NCI-H510A (cell line): ENCODE measurements around the gene MAP3K20.
A peak's percentile ranks its signal among the peaks of the same experiment; 100 is the strongest.
"Not testable (repeated sequence)": the region's sequence is repeated elsewhere in the genome, so short reads cannot be mapped to it uniquely, and the experiment has no call there.

ENCODE experiments used
- DNase-seq: peaks from one replicate; lab custom pipeline; 2025; lab: John Stamatoyannopoulos, UW

MAP3K20 gene

DNA sequence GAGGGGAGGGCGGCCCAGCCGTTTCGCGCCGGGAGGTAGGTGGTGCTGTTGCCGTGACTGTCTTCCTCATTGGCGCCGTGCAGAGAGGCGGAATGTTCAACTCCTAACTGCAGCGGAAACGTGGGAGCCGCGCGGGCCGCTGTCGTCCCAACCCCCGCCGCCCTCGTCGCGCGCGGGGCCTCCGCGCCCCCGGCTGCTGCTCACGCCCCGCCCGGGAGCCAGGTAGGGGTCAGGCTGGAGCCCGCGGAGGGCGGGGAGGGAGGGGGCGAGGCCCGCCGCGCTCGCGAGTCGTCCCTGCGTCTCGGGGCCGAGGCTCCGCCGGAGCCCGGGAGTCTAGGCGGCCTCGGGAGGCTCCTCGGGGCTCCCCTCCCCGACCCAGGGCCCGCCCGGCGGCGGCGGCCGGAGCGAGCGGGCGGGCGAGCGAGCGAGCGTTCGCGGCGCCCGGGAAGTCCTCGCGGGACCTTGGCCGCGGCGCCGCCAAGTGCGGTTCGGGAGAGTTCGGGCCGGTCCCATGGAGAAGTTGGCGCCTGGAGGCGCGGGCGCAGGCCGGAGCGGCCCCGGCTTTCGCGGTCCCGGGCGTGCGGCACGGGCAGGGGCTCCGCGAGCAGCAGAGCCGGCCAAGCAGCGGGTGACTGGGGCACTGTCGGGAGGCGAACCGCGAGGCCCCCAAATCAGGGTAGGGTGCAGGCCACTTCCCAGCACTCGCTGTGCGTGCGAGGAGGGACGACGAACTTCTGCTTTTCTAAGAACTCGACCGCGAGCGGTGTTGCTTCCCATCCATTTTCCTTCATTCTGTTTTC is at the start of gene MAP3K20:
TSS of gene MAP3K20 (plus strand) at position 66 of the 800 bp plus-strand sequence. CDS start 15,186 bp downstream, outside the sequence.
- peak; percentile 69 for DNase-seq

DNA sequence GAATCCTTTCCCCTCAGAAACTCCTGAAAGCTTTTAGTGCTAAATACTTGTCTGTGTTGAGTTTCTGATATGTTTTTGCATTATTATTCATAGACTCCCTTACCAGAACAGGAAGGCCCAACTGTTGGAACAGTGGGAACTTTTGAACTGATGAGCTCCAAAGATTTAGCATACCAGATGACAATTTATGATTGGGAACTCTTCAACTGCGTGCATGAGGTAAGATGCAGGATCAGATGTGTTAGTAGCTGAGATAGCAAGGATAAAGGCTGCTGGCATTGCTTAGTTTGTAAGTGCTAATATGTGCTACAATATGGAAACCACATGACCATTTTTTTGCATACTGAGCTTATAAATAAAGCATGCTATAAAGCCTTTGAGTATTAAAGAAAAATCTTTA is 49.2 kb upstream of the MAP3K20 start:
- DNase-seq, result no peak

DNA sequence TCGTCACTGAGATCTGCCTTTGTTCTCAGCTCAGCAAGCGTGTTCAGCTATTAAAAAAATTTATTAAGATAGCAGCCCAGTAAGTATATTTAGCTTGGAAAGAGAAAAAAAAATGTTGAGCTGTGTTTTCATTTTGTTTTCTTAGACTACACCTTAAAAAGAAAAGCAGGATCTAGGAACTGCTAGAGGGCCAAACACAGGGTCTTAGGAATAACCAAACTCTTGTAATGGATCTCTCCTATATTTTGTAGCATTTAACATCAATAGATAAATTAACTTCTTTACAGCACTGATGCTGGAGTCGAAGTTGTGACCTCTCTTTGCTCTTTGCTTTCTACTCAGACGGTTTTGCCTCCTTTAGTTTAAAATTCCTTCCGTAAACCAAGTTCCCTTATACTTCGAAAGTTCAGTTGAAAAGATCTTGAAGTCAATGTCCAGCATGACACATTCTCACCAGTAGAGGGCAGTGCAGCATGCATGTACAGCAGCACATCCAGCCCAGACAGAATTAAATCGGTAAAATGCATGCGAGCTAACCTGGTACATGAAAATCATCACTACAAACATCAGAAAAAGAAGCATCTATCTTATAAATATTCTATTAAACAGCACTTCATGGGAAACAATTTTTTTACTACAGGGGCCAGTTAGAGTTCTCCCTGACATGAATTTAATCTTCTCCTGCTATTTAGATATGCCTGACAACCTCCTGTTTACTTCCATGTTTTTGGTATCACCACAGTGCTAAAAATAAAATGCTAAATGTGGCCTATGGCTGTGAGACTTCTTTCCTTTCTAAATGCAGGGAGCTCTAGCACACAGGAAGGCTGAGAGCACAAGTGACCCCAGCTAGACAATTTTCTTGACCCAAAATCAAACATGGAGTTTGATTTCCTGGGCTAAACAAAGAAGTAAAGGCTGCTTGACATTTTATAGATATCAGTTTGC is 48.2 kb upstream of the MAP3K20 start:
- DNase-seq, result peak; percentile 71

DNA sequence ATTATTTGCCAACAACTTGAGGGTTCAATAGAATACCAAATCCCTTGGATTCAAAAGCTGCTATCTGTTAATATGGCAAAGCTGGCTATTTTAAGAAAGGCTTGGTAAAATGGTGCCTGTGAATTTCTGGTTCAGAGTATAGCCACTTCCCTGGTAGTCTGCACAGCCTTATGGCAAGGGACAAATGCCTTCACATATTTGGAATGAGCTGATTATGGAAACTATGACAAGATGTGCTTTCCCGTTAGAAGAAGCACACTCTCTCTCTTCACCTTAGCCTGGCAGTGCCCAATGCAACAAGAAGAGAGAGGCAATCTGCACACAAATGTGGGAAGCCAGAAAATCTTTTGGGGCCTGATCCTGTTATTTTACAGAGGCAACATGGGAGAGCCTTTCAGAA is 47.5 kb upstream of the MAP3K20 start:
- DNase-seq, result no peak

DNA sequence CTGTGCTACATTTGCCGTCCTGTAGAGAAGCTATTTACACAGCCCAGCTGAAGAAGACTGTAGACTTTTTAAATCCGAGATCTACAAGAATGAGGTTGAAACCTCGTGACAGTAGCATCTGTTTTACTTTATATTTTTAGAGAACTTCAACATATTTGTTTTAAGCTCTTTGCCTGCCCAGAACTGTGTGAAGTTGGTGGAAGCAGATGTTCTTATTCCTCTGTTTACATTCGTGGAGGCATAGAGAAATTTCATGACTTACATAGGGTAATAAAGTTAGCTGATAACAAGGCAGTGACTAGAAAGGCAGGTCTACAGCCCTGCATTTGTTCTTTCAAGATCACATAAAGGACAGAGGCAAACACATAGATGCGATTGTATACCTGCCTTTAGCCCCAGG is 47.0 kb upstream of the MAP3K20 start:
- no peak for DNase-seq

DNA sequence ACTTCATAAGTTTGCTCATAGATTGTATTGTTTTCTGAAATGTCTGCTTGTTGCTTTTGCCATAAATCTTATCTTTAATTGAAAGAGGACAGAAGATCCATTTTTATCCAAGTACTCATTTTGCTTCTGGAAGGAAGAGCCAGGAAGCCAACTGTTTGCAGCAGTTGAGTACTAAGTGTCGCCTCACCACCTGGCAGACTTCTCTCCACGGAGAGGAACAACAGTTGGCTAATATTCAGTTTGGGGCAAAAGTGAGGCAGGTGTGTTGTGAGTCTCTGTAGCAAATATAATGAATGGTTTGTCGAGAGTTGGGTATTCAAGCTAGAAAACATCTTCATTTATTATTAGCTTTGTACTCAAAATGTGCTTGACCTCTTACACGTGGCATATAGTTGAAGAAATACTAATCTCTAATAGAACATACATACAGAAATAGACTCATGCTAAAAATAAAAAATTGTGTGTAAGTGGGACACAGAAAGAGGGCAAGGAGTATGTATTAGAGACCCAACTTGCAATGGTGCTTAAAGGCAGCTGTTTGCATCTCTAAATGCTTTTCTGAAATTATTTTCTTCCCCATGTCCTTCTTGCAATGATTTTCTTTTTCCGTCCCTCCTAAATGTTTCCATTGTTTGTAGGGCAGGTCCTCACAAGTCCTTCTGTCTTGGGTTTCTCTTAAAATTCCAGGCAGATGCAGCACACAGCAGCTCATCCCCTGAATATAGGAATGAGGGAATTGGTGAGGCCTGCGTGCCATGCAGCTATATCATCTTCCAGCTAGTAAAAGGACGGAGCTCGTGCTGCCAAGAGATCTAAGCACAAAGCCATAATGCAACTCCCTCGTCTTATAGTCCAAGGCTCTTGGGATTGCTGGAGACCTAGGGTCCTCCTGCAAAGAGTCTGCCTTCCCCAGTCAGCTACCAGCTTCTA is 44.8 kb upstream of the MAP3K20 start:
- no peak for DNase-seq

DNA sequence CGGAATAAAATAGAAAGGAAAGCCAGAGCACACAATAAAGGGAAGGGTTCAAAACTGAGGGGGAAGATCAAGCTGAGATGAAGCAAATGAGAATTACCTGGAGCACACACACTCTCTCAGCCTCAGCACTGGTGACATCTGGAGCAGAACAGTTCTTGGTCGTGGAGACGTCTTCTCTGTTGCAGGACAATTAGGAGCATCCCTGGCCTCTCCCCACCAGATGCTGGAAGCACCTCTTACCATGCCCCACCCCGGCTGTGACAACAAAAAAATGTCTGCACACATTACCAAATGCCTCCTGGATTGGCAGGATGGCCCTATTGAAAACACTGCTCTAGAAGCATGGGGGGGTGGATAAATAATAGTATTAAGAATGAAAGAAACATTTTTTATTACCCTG is 43.6 kb upstream of the MAP3K20 start:
- DNase-seq, result no peak

DNA sequence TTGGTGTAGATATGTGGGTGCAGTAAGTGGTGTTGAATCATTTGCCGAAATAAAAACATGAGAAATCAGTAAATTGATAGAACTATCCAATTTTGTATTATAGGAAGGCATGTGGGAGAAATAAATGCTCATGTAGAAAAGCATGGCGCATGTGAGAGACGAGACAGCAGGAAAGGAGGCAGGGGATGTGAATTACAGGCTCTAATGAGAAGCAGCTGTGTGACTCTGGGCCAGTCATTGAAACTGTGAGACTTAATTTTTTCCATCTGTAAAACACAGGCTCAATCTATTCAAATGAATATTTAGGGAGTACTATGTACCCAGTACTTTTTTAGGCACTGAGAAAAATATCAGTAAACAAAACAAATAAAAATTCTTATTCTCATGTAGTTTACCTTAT is 42.6 kb upstream of the MAP3K20 start:
- DNase-seq, result no peak

DNA sequence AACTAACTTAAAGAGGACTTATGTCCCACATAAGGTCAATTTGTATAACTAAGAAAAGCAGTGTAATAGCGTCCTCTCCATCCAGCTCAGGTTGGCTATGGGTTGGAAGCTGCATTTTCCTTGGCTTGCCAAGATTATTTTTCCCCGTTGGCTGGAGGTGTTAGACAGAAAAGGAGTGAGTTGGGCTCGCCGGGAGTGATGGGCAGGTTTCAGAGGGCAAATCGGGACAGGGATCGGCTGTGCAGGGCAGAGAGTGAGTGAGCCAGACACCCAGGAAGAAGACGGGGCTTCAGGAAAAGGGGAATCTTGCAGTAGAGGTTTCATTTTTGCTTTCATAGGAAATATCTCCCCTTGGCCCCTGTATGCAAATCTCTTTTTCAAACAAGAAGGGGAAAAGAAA is 41.5 kb upstream of the MAP3K20 start:
- no peak for DNase-seq

DNA sequence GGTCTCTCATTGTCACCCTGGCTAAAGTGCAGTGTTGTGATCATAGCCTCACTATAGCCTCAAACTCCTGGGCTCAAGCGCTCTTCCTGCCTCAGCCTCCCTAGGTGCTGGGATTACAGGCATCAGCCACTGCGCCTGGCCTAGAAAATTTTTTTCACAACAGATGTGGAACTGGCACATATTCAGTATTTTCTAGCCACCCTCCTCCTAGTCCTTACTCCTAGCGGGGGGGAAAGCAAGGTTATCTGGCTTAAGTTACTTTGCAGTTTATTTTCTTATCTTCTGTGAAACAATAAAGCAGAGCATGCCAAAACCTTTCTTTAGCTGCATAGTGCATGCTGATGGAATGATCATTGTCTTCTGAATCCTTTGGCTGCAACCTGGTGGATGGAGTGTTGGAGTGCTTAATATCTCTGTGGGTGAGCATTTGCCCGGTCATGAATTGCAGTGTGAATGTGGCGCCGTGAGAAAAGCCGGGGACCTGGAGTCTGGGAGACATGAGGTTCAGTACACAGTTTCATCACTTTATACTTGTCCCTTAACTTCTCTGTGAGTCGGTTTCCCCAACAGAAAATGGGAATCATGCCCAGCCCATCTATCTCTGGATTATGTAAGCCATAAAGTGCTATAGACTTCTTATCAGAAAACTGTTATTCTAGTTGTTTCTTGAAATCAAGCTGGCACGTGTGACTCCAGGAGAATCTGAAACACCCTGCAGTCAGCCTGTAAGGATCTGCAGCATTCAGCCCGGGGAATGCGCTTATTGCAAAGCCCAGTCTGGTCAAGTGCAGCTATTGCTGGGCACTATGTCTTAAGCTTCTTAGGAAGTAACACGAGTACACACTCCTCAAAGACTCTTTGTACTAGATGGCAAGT is 38.2 kb upstream of the MAP3K20 start:
- no peak for DNase-seq

DNA sequence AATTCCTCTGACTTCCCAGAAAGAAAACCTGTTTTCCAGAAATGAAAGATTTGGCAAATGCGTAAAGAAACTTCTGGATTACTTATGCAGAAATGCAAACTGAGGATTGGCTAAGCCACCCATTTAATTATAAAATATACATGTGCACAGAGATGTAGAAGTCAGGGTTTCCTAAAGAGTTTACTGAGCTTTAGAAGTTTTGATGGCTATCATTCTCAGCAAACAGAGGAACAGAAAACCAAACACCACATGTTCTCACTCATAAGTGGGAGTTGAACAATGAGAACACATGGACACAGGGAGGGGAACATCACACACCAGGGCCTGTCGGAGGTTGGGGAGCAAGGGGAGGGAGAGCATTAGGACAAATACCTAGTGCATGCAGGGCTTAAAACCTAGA is 37.4 kb upstream of the MAP3K20 start:
- not testable (repeated sequence) for DNase-seq

DNA sequence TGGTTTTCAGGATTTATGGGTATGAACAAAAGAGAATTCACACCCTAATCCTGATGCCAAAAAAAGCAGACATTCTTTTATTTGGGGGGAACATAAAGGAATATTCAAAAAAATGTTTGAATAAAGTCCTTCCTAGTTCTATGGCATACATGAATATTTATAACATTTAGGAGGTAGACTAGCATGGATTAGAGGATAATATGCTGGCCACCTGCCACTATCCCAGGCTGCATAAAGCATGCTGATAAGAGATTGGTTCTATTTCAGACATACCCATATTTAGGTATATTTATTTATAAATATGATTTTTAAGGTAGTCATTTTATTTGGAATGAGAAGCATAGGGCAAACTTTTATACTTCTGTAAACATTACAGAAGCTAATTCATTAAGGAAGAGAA is 34.9 kb upstream of the MAP3K20 start:
- no peak for DNase-seq

DNA sequence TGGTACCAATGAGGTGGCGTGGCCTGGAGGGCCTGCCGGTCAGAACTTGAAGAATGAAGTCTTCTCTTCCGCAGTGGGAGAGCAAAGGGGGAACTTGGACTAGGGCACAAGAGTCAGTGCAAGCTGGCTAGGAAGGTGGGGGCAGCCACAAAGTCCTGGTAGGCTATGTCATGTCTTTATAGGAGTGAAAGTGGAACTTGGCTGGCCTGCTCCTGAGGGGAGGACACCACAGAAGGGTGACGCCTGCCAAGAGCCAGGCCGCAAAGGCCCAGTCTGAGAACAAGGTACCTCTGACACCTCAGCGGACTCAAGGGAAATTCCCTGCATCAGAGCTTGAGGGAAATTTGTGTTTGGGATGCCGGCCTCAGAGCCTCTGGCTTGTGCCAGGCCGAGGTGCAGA is 32.2 kb upstream of the MAP3K20 start:
- no peak for DNase-seq

DNA sequence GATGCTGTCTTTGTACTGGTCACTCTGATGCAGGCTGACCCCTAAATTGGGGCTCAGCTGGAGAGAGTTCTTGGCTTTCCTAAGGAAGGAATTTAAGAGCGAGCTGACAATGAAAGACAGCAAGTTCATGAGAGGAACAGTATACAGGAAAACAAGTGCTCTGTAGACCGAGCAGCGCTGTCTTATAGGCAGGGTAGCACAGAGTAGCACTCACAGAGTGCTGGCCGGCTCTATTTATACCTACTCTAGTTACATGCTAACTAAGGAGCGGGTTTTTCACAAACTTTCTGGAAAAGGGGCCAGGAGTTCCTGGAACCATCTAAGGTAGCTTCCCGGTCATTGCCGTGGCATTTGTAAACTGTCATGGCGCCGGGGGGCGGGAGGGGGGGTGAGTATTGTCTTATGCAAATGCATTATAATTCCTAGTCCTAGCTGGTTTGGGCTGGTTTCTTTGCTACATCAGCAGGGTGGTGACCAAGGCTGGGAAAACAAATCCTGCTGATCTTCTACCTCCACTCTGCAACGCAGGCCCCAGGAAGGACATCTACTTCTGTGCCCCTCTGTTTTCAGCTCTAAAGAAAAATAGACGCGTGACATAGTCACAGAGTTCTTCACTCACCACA is 31.6 kb upstream of the MAP3K20 start:
- DNase-seq, result no peak

DNA sequence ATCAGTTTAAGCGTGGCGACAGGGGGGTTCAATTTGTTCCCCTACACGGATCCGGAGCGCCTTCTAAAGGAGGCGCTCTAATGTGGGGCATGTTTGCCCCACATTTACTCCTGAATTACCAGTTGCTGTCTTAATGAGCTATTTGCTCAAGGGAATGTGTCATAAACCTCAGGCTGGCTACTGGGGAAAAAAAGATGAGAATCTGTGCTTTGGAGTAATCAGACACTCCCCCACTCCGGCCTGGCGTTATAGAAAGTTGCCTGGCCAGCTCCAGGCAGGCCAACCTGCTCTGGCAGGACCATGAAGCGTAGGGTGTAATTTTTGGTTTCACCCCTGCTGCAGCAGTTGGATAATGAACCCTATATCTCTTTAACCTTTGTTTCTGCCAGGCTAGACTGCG is 31.0 kb upstream of the MAP3K20 start:
- DNase-seq, result no peak

DNA sequence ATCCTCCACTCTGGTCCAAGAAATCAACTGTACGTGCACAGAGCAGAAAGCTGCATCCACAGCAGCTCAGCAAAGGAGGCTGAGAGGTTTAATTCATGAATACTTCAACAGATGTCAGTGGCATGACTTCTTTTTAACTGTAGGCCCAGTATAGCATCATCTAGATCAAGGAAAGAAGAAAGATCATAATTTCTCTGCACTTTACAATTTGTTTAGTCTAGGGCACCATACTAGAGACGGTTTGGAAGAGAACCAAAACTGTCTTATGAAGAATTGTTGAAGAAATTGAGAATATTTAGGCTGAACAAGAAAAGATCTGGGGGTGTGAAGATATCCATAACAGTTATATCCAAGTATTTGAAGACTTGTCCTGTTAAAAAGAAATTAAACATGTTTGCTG is 30.5 kb upstream of the MAP3K20 start:
- DNase-seq, result no peak

DNA sequence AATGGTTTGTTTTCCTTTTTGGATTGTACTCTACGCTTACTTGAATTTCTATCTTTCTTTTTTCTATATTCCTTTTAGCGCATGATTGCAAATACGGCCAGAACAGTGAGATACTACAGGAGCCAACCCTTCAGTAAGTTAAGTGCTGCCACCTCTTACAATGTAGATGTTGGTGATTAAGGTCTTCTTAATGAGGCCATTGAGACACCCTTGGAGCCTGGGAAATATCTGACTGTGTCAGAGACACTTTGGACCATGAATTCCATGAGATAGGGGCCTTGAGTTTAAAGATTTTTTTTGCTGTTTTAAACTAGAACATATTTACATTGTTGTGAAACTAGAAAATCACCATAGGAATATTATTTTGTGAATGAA is 27.1 kb upstream of the MAP3K20 start:
- DNase-seq, result no peak

DNA sequence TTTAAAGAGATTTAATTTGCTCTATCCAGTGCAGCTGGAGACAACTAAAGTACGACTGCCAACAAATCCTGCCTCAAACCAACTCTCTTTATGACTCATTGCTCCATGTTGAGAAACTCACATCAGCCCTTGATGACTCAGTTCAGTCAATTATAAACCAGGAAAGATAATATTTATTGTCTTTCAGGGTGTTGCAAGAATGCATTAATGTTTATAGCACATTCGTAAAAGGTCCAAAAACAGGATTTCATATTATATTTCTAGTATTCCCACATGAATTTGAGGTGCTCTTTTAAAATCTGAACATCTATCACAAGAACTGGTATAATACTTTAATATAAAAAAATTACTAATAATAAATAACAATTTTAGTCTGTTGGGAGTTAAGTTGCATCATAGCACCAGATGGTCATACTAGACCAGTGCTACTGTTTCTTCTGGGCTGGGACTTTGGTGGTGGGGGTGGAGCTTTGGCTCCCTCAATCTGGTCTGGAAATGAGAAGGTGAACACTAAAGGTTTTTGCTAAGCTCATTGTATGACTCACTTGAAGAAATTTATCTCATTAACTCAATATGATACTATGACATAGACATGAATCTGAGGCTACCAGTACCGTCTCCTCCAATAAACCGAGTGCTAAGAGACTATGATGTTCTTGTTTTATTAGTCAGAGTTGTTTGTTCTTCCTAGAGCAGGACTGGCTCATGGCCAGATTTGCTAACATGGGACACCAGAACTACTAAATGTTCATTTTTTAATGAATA is 26.6 kb upstream of the MAP3K20 start:
- no peak for DNase-seq

DNA sequence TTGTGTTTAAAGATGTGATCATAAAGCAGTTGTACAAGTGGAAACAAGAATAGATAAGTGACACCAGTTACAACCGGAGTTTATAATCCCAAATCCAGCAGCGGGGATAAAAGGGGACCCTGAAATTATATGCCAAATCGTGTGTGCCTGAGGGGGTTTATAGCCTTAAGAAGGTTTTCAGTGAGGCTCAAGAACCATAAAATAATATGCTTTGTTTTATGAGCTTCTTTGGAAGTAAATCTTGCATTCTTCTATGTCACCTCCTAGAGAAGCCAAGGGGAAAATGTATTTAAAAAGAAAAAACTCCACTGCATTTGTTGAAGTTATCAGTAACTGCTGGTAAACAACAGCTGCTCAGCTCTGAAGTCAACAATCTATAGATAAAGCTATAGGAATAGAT is 25.8 kb upstream of the MAP3K20 start:
- DNase-seq, result no peak

DNA sequence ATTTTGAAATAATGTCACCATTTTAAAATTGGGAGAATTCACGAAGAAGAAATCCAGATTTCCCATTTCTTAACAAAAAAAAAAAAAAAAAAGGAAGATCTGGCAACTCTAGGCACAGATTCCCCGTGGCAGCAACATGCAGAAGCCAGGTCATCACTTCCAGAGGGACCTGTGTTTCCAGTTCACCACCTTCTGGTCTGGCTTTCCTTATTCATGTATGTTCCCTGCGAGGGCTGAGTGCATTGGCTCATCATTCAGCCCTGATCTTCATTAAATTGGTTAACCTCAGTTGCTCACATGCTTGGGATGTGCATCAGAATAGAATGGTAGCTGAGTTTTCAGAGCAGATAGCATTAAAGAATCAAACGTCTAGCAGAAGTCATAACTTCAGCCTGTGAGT is 25.0 kb upstream of the MAP3K20 start:
- no peak for DNase-seq
